Neuronal stem cell (in vitro differentiated cells): ENCODE results near the gene CDK5R1.
A peak's percentile ranks its signal among the peaks of the same experiment; 100 is the strongest.
"Not testable (repeated sequence)": the region's sequence is repeated elsewhere in the genome, so short reads cannot be mapped to it uniquely, and the experiment has no call there.

Source experiments
- DNase-seq: peaks from one replicate; pipeline ENCODE4 v3.0.0-alpha.2; 2013; ENCODE audit warnings: low spot score
- H2AFZ ChIP-seq: one replicate; pipeline ENCODE4 v1.6.1; 2013; ENCODE audit warnings: mild to moderate bottlenecking, low read length, inconsistent platforms
- H2AK5ac ChIP-seq: 2 replicates; pipeline ENCODE4 v1.6.1; 2013; ENCODE audit warnings: low read depth, mild to moderate bottlenecking, inconsistent platforms, low read length, moderate library complexity, mixed read lengths
- H2BK120ac ChIP-seq: 2 replicates; pipeline ENCODE4 v1.6.1; 2013; ENCODE audit warnings: low read depth, mild to moderate bottlenecking, inconsistent platforms, low read length, moderate library complexity, mixed read lengths
- H2BK12ac ChIP-seq: one replicate; pipeline ENCODE4 v1.6.1; 2013; ENCODE audit warnings: low read length, inconsistent platforms
- H2BK15ac ChIP-seq: 2 replicates; pipeline ENCODE4 v1.6.1; 2013; ENCODE audit warnings: mild to moderate bottlenecking, low read length, inconsistent platforms, mixed read lengths
- H2BK5ac ChIP-seq: one replicate; pipeline ENCODE4 v1.6.1; 2013; ENCODE audit warnings: inconsistent platforms, mild to moderate bottlenecking, low read length, moderate library complexity
- H3K14ac ChIP-seq: one replicate; pipeline ENCODE4 v1.6.1; 2013; ENCODE audit warnings: low read length, inconsistent platforms
- H3K18ac ChIP-seq: 2 replicates; pipeline ENCODE4 v1.6.1; 2013; ENCODE audit warnings: low read length, inconsistent platforms
- H3K23ac ChIP-seq: 2 replicates; pipeline ENCODE4 v1.6.1; 2013; ENCODE audit warnings: low read depth, mild to moderate bottlenecking, mixed read lengths, low read length, inconsistent platforms; ENCODE audit not compliant: poor library complexity
- H3K27ac ChIP-seq: replicated peaks from 3 replicates; pipeline ENCODE4 v1.5.1; 2013; ENCODE audit warnings: low read length, inconsistent platforms
- H3K27me3 ChIP-seq, 3 experiments: 2 replicates each; pipeline ENCODE4 v1.6.1; 2013; ENCODE audit warnings: low read length in 3 of 3, mild to moderate bottlenecking in 2 of 3, inconsistent platforms in 1 of 3, low read depth in 1 of 3, mixed read lengths in 1 of 3, moderate library complexity in 1 of 3; ENCODE audit not compliant: control insufficient read depth in 3 of 3, insufficient read depth in 3 of 3
- H3K36me3 ChIP-seq, 2 donors: replicated peaks in 1 of 2; 2 replicates each; pipeline ENCODE4 v1.6.1; 2013; ENCODE audit warnings: low read length in 2 of 2; ENCODE audit not compliant: control insufficient read depth in 2 of 2, insufficient read depth in 2 of 2
- H3K4ac ChIP-seq: 2 replicates; pipeline ENCODE4 v1.6.1; 2013; ENCODE audit warnings: inconsistent platforms, mild to moderate bottlenecking, low read length, moderate library complexity
- H3K4me1 ChIP-seq, 2 donors: 1 replicate in 1 of 2; 2 replicates in 1 of 2; pipeline ENCODE4 v1.6.1; 2013; ENCODE audit warnings: low read length in 2 of 2, low read depth in 1 of 2; ENCODE audit not compliant: control insufficient read depth in 2 of 2, insufficient read depth in 1 of 2
- H3K4me2 ChIP-seq: one replicate; pipeline ENCODE4 v1.6.1; 2013; ENCODE audit warnings: mild to moderate bottlenecking, low read length, inconsistent platforms; ENCODE audit not compliant: insufficient read depth, poor library complexity, severe bottlenecking
- H3K4me3 ChIP-seq, 2 donors: 2 replicates each; pipeline ENCODE4 v1.5.1; 2013; ENCODE audit warnings: low read length in 2 of 2, mild to moderate bottlenecking in 2 of 2, inconsistent platforms in 1 of 2, moderate library complexity in 1 of 2
- H3K79me1 ChIP-seq: one replicate; pipeline ENCODE4 v1.6.1; 2013; ENCODE audit warnings: low read depth, mild to moderate bottlenecking, inconsistent platforms, low read length, moderate library complexity
- H3K9ac ChIP-seq: one replicate; pipeline ENCODE4 v1.6.1; 2013; ENCODE audit warnings: mild to moderate bottlenecking, low read depth, low read length, inconsistent platforms; ENCODE audit not compliant: poor library complexity
- H3K9me3 ChIP-seq, 2 donors: replicated peaks in 1 of 2; 2 replicates each; pipeline versions ENCODE3 to v1.6.1; 2013; ENCODE audit warnings: low read length in 2 of 2, mild to moderate bottlenecking in 2 of 2, inconsistent platforms in 1 of 2, low read depth in 1 of 2, mixed read lengths in 1 of 2, moderate library complexity in 1 of 2; ENCODE audit not compliant: control insufficient read depth in 2 of 2, insufficient read depth in 1 of 2
- H4K8ac ChIP-seq: one replicate; pipeline ENCODE4 v1.6.1; 2013; ENCODE audit warnings: low read depth, mild to moderate bottlenecking, inconsistent platforms, low read length, moderate library complexity
- H4K91ac ChIP-seq: one replicate; pipeline ENCODE4 v1.6.1; 2013; ENCODE audit warnings: low read length, low read depth, mild to moderate bottlenecking, inconsistent platforms; ENCODE audit not compliant: poor library complexity
- WGBS, 2 donors: extraction: QIAGEN DNeasy Blood & Tissue Kit; methylation state at CpG; one replicate each; pipeline ENCODE4 v1.1.7; 2013; ENCODE audit warnings: missing lambda C conversion rate in 2 of 2, mixed read lengths in 1 of 2; ENCODE audit not compliant: insufficient read length in 2 of 2, insufficient replicate concordance in 1 of 2; ENCODE audit errors: extremely low coverage in 2 of 2; 5-methylcytosine and 5-hydroxymethylcytosine counted together

Gene CDK5R1

GRCh38 chr17:32523017-32523680, 36.4 kb downstream of the CDK5R1 start:
- Histone ChIP-seq H2BK5ac (no peak overlapping the region), H3K4me1 (peaks cover 26 to 32% of the 10 kb centered on the region in 2 donors), H3K4me3 (no peak overlapping the region), H2AK5ac (no peak overlapping the region), H4K8ac (no peak overlapping the region), H4K91ac (no peak overlapping the region), H3K79me1 (no peaks in the 10 kb centered on the region), H2BK120ac (no peak overlapping the region), H3K9me3 (peaks cover 0 to 2% of the 10 kb centered on the region in 2 donors), H3K14ac (no peak overlapping the region), H3K36me3 (no peaks in the 10 kb centered on the region), H3K27ac (no peak overlapping the region), H3K27me3 (no peaks in the 10 kb centered on the region), H3K4ac (no peak overlapping the region), H3K23ac (no peak overlapping the region), H2AFZ (peak overlapping the region; percentile 58), H2BK15ac (no peak overlapping the region), H2BK12ac (no peak overlapping the region), H3K4me2 (no peak overlapping the region), H3K18ac (peak overlapping the region; percentile 55), H3K9ac (no peak overlapping the region)
- no CpG with 5 or more reads among the region's 11 CpGs for WGBS, 2 donors
- no peak for DNase-seq

- Histone ChIP-seq H3K4me2 (no peak overlapping the region), H2BK12ac (no peak overlapping the region), H2BK15ac (no peak overlapping the region), H3K9me3 (peaks cover 0 to 2% of the 10 kb centered on the region in 2 donors), H4K8ac (no peak overlapping the region), H3K4me1 (peaks cover 19 to 25% of the 10 kb centered on the region in 2 donors), H2AFZ (no peak overlapping the region), H3K36me3 (no peaks in the 10 kb centered on the region), H3K23ac (no peak overlapping the region), H2BK5ac (no peak overlapping the region), H4K91ac (no peak overlapping the region), H2AK5ac (no peak overlapping the region), H3K18ac (no peak overlapping the region), H3K27ac (no peak overlapping the region), H3K79me1 (no peaks in the 10 kb centered on the region), H3K4me3 (no peak overlapping the region), H2BK120ac (no peak overlapping the region), H3K9ac (no peak overlapping the region), H3K27me3 (no peaks in the 10 kb centered on the region), H3K14ac (no peak overlapping the region), H3K4ac (no peak overlapping the region)
- WGBS, 2 donors = no CpG with 5 or more reads among the region's 12 CpGs
- DNase-seq = no peak
Observed at GRCh38 chr17:32523827-32524552, 37.2 kb downstream of the CDK5R1 start.

- H3K36me3 ChIP-seq, H2BK120ac ChIP-seq, H3K27me3 ChIP-seq, H2AK5ac ChIP-seq, H3K4me2 ChIP-seq, H2BK15ac ChIP-seq, H4K8ac ChIP-seq, H2AFZ ChIP-seq, DNase-seq, H3K23ac ChIP-seq, H2BK5ac ChIP-seq, H3K27ac ChIP-seq, H3K14ac ChIP-seq, H3K9ac ChIP-seq, H3K79me1 ChIP-seq, H3K4me3 ChIP-seq, H3K4ac ChIP-seq, H4K91ac ChIP-seq, H3K18ac ChIP-seq, H2BK12ac ChIP-seq, H3K9me3 ChIP-seq: not testable (repeated sequence)
- peaks cover 19 to 24% of the 10 kb centered on the region in 2 donors for H3K4me1 ChIP-seq
- no CpG with 5 or more reads among the region's 6 CpGs for WGBS, 2 donors
Observed at GRCh38 chr17:32524553-32524880, 37.7 kb downstream of the CDK5R1 start.

- H3K36me3 ChIP-seq = no peaks in the 10 kb centered on the region
- no peak overlapping the region for H3K4me3 ChIP-seq
- no peak overlapping the region for H3K14ac ChIP-seq
- H3K27ac ChIP-seq = no peak overlapping the region
- no peak overlapping the region for H3K4me2 ChIP-seq
- no peak overlapping the region for H2BK120ac ChIP-seq
- no CpG with 5 or more reads among the region's 4 CpGs for WGBS, 2 donors
- H3K18ac ChIP-seq = no peak overlapping the region
- peaks cover 0 to 2% of the 10 kb centered on the region in 2 donors for H3K9me3 ChIP-seq
- no peak overlapping the region for H2AK5ac ChIP-seq
- no peak overlapping the region for H3K4ac ChIP-seq
- no peak overlapping the region for H2BK15ac ChIP-seq
- DNase-seq = no peak
- no peak overlapping the region for H2BK5ac ChIP-seq
- no peak overlapping the region for H4K8ac ChIP-seq
- no peak overlapping the region for H3K23ac ChIP-seq
- peaks cover 15 to 21% of the 10 kb centered on the region in 2 donors for H3K4me1 ChIP-seq
- H3K27me3 ChIP-seq = no peaks in the 10 kb centered on the region
- H4K91ac ChIP-seq = no peak overlapping the region
- H3K9ac ChIP-seq = no peak overlapping the region
- no peak overlapping the region for H2AFZ ChIP-seq
- H2BK12ac ChIP-seq = no peak overlapping the region
- H3K79me1 ChIP-seq = no peaks in the 10 kb centered on the region
Observed at GRCh38 chr17:32525122-32525521, 38.3 kb downstream of the CDK5R1 start.
